ENCODE results near the gene USP32.

GRCh38 chr17:60335289-60335688 lies 56.6 kb downstream of the USP32 start:
- no peak for TF ChIP-seq POLR2AphosphoS5 (IDR thresholded peaks at IDR 0.05; ENCODE audit: low read depth, low read length)
- TF ChIP-seq TAF1 (IDR thresholded peaks at IDR 0.05; ENCODE audit: borderline replicate concordance, low read depth, low read length): no peak

All from GM12892 (cell line).